Islet precursor cell (in vitro differentiated cells): ENCODE data around the gene MSI2.

ENCODE experiments used
- DNase-seq: peaks from one replicate; pipeline ENCODE4 v3.0.0-alpha.2; 2018

Gene MSI2

GRCh38 chr17:57550016-57550415, 293.7 kb downstream of the MSI2 start:
- no peak for DNase-seq

DNA sequence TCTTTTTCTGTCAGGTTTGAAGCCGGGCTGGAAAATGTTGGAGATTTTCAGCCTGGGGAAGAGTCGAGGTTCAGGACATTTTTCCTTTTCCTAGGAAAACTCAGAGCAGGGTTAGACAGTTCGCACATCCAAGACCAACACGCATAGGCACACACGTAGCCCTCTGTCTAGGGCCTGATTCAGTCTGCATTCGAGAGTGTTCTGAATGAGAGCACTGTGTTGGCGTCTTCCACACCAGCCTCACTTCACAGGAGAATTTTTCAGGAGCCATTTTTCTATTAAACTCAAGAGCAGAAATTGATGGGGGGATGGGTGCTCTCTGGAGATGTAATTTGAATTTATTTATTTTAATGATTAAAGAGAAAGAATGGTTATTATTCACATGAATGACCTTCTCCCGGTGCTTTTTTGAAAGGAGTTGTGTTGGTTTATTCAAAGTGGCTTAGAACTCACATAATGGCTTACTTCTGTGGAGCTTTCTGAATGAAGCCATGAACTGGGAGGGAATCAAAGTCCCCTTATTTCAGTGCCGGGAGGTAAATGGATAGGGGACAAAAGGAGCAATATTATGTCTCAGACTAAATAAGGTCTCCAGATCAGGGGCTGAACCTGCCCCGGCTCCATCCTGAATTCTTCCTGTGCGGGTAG, 294.5 kb downstream of the MSI2 start:
- no peak for DNase-seq

DNA sequence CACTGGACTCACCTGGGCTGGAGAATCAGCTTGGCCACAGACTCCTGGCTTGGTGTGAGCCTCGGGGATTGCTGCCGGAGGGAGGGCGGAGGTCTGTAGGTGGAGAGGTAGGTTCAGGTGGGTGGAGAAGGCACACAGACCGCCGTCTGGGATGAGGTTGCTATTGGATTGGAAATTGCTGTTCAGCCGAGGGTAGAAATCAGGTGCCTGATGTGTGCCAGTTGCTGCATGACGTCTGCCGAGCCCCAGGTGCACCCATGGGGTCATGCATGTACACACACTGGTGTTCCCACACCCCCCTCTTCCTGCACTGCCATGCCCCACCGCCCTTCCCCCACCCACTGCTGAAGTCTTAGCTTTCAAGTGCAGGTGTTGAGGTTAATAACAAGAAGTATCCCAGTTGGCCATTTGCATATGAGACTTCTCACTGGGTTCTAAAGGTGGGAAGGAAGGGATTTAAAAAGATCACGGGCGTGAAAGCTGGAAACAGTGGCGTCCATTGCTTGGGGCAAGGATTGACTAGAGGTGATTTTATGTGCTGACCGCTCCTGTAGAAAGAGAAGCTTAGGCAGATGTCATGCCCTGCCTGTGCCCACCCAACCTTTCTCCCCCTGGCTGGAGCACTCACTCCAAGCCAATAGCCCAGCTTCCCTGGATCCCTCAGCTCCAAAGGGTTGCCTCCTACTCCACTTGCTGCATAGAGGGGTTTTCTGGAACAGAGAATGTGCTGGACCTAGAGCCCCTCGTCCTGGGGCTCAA, 295.2 kb downstream of the MSI2 start:
- DNase-seq = no peak

GRCh38 chr17:57552114-57552624, 295.8 kb downstream of the MSI2 start:
- DNase-seq = peak; percentile 85

GRCh38 chr17:57553526-57553925, 297.2 kb downstream of the MSI2 start:
- no peak for DNase-seq

GRCh38 chr17:57553991-57554825, 297.9 kb downstream of the MSI2 start:
- peak; percentile 88 for DNase-seq

- no peak for DNase-seq
Measured at GRCh38 chr17:57554826-57555635, 298.7 kb downstream of the MSI2 start.

DNA sequence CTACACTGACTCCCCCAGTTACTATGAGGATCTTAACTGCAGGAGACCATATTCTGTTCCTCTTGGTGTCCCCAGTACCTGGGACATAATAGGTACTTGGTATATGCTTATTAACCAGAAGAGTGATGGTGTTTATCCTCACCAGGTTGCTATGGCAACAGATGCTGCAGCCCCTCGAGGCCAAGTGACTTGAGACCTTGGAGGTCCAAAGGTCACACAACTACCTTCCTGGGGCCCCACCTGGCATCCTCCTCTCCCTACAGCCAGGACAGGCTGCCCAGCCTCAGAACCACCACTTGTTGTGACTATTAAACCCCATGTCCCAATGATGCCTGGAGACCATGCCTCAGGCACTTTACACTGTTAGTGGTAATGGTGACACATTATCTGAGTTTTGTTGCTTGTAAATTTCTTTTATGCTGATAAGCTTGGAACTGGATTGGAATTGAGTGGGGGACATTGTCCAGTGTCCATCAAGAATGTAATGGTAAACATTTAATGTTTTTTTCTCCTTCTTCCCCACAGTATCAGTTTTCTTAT, 299.4 kb downstream of the MSI2 start:
- DNase-seq = no peak

GRCh38 chr17:57556320-57556719, 300.0 kb downstream of the MSI2 start:
- DNase-seq = no peak

GRCh38 chr17:57556977-57557376, 300.7 kb downstream of the MSI2 start:
- DNase-seq = no peak

DNA sequence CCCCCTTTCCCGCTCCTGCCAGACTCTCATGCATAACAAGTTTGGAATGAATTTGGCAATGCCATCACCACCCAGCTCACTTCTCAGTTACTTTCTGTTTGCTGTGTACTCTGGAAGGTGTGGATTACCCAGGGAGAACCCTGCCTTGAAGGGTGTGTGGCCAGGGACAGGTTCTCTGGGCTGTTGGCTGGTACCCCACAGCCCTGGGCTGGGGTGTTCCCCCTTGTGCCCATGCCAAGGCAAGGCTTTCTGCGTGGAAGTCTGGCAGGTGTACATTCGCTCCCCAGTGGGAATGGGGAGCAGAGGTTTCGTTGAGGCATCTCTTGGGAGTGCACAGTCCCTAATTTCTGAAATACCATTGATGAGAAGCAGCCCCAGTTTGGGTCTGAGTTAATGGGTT, 301.1 kb downstream of the MSI2 start:
- no peak for DNase-seq

GRCh38 chr17:57557834-57558681, 301.7 kb downstream of the MSI2 start:
- peak; percentile 89 for DNase-seq

DNA sequence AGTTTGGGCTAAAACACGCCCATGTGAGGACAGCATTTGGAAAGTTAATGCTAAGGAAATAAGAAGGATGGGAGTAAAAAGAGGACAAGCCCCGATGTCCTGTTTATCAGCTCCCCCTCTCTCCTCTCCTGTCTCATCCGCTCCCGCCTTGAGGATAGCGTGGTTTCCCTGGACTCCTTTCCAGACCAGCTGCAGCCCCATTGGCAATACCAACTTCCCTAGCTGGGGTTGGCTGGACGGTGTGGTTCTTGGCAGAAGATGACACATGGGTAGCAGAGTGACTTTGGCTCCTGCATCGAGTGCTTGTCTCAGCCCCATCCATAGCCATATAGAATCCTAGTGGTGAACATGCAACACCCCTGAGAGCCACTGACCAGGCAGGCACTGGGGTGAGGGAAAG, 302.9 kb downstream of the MSI2 start:
- no peak for DNase-seq

- DNase-seq = no peak
Measured at GRCh38 chr17:57559634-57560318, 303.5 kb downstream of the MSI2 start.

DNA sequence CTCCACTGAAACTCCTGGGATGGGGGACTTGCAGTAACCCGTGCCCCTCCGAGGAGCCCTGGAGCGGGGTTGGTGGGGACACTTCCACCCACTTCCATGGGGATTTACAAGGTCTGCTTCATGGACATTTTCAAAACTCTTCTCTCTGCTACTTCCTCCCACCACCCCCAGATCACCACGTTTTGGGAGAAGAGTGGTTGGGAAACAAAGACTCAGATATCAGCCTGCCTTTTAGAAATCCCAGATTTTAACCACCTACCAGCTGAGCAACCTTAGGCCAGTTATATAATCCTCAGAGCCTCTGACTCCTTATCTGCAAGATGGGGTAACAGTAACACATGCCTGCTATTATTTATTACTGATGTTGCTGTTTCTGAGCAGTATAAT, 304.0 kb downstream of the MSI2 start:
- no peak for DNase-seq

DNA sequence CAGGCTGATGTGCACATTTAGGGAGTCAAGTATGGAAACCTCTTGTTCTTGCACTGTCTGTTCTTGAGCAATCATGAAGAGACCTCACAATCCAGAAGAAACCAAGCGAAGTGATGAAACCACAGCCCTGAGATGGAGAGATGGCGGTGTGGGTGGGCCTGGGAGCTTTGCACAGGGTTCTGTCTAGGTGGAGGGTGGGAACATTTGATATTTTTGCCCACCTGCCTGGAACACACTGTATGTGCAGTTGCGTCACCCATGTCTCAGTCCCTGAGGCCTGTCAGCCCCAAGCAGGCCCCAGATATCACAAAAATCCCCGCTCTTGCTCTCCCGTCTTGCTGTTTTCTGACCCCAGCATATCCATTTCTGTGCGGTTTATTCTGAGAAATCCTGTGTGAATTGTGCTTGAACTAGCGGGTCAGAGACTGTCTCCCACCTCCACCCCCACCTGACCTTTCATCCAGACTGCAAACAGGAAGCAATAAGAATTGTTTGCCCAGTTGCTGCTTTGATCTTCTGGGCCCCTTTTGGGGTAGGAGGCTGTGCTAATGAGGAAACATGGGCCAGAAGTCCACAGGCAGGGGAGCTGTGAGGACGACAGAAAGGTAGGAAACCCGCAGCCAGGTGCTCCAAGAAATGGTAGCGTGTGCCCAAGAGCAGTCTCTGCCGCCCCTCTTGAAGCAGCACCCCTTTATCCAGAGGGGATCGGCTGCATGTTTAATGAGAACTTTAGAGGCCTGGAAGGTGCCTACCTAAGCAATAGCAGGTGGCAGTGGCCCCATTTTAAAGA, 304.9 kb downstream of the MSI2 start:
- no peak for DNase-seq

DNA sequence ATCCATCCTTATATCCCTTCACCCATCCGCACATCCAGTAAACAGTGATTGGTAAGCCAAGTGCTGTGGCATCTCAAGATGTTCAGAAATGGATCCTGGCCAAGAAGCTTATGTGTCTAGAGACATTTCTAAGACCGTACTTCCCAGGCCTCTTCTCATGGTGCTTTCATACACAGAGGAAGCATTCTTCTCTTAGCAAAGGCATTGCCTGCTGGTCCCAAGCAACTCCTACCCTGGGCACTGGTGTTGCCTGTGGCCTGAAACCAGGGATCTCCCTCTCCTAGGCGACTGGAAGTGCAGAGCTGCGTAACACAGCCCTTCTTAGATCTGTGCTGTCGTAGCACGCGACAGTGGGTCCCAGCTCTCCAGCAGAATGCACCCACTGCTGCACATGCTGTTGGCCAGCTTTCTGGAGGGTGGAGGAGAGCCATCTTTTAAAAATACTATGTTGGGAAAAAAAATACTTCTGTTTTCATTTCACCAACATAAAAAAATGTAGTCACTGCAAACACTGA, 305.9 kb downstream of the MSI2 start:
- DNase-seq = no peak

GRCh38 chr17:57563958-57564357, 307.6 kb downstream of the MSI2 start:
- DNase-seq = no peak

DNA sequence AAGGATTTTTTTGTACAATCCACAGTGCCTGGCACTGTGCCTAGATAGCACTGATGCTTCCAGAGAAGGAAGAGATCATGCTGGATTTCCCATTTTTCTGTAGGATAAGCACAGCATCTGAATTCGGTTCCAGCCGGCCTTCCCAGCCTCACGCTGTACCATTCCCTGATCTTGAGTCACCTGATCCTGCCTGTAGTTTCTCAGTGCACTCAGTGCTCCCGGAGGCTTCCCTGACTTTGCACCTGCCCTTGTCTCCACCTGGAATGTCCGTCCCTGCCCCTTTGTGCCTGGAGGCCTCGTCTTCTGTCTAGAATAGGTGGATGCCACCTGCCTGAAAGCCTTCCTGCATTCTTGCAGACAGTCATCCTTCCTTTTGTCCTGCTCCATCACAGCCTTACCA, 308.9 kb downstream of the MSI2 start:
- DNase-seq = peak; percentile 81

- no peak for DNase-seq
Measured at GRCh38 chr17:57566721-57567120, 310.4 kb downstream of the MSI2 start.
